HUES6 (cell line): Measurements from ENCODE around the gene P2RX7.
"Not testable (repeated sequence)": the region's sequence is repeated elsewhere in the genome, so short reads cannot be mapped to it uniquely, and the experiment has no call there.

Experiments
- H3K27ac ChIP-seq: 2 replicates; pipeline ENCODE4 v1.7.0; 2013; ENCODE audit warnings: low read depth, mild to moderate bottlenecking, low read length, inconsistent platforms
- H3K27me3 ChIP-seq: 2 replicates; pipeline ENCODE4 v1.6.1; 2013; ENCODE audit warnings: low read length; ENCODE audit not compliant: control insufficient read depth, insufficient read depth
- H3K36me3 ChIP-seq: 2 replicates; pipeline ENCODE4 v1.6.1; 2013; ENCODE audit warnings: low read length; ENCODE audit not compliant: control insufficient read depth, insufficient read depth
- H3K4me1 ChIP-seq: 2 replicates; pipeline ENCODE4 v1.6.1; 2013; ENCODE audit warnings: low read length; ENCODE audit not compliant: control insufficient read depth, insufficient read depth
- H3K4me3 ChIP-seq: 2 replicates; pipeline ENCODE4 v1.5.1; 2013; ENCODE audit warnings: low read depth, low read length
- H3K9ac ChIP-seq: one replicate; pipeline ENCODE4 v1.6.1; 2013; ENCODE audit warnings: mild to moderate bottlenecking, low read length
- H3K9me3 ChIP-seq: 2 replicates; pipeline ENCODE4 v1.6.1; 2013; ENCODE audit warnings: low read depth, low read length; ENCODE audit not compliant: control insufficient read depth, insufficient read depth

P2RX7 gene

GRCh38 chr12:121138284-121138683 is 5.6 kb downstream of the P2RX7 start:
- H3K36me3 ChIP-seq, result no peaks in the 10 kb centered on the region
- H3K27ac ChIP-seq, result no peak overlapping the region
- no peaks in the 10 kb centered on the region for H3K27me3 ChIP-seq
- H3K4me3 ChIP-seq, result no peak overlapping the region
- 0 out of 2 replicates have a peak, but pooled peaks cover 1% of the 10 kb centered on the region for H3K4me1 ChIP-seq
- no peaks in the 10 kb centered on the region; the same call in 1 of the 2 replicates for H3K9me3 ChIP-seq
- no peak overlapping the region for H3K9ac ChIP-seq

GRCh38 chr12:121139286-121139685 is 6.6 kb downstream of the P2RX7 start:
- no peaks in the 10 kb centered on the region for H3K4me1 ChIP-seq
- no peak overlapping the region for H3K9ac ChIP-seq
- no peak overlapping the region for H3K27ac ChIP-seq
- H3K4me3 ChIP-seq, result no peak overlapping the region
- no peaks in the 10 kb centered on the region for H3K36me3 ChIP-seq
- no peaks in the 10 kb centered on the region for H3K27me3 ChIP-seq
- H3K9me3 ChIP-seq, result no peaks in the 10 kb centered on the region; the same call in 1 of the 2 replicates

- Histone ChIP-seq H3K9ac (no peak overlapping the region), H3K27ac (no peak overlapping the region), H3K4me3 (no peak overlapping the region), H3K36me3 (no peaks in the 10 kb centered on the region), H3K4me1 (no peaks in the 10 kb centered on the region), H3K9me3 (no peaks in the 10 kb centered on the region; the same call in 1 of the 2 replicates), H3K27me3 (no peaks in the 10 kb centered on the region)
Observed at GRCh38 chr12:121142171-121142950, 9.7 kb downstream of the P2RX7 start.

GRCh38 chr12:121144416-121144914 is 11.8 kb downstream of the P2RX7 start:
- no peak overlapping the region for H3K27ac ChIP-seq
- no peaks in the 10 kb centered on the region for H3K4me1 ChIP-seq

GRCh38 chr12:121145221-121145620 is 12.5 kb downstream of the P2RX7 start:
- Histone ChIP-seq H3K9me3 (0 out of 2 replicates have a peak, but pooled peaks cover 2% of the 10 kb centered on the region), H3K36me3 (no peaks in the 10 kb centered on the region)

More at GRCh38 chr12:121144416-121144914, 11.8 kb downstream of the P2RX7 start:
- Histone ChIP-seq H3K9ac (no peak overlapping the region), H3K9me3 (no peaks in the 10 kb centered on the region), H3K36me3 (no peaks in the 10 kb centered on the region), H3K27me3 (no peaks in the 10 kb centered on the region), H3K4me3 (no peak overlapping the region)

GRCh38 chr12:121149289-121149688 is 16.6 kb downstream of the P2RX7 start:
- H3K4me3 ChIP-seq, H3K36me3 ChIP-seq, H3K4me1 ChIP-seq, H3K9me3 ChIP-seq, H3K27ac ChIP-seq, H3K9ac ChIP-seq, H3K27me3 ChIP-seq: not testable (repeated sequence)

More at GRCh38 chr12:121145221-121145620, 12.5 kb downstream of the P2RX7 start:
- H3K4me1 ChIP-seq, result no peaks in the 10 kb centered on the region
- H3K4me3 ChIP-seq, result no peak overlapping the region
- no peak overlapping the region for H3K9ac ChIP-seq
- H3K27me3 ChIP-seq, result no peaks in the 10 kb centered on the region
- no peak overlapping the region for H3K27ac ChIP-seq

GRCh38 chr12:121154793-121155375 is 22.2 kb downstream of the P2RX7 start:
- Histone ChIP-seq H3K4me1 (no peaks in the 10 kb centered on the region), H3K27ac (no peak overlapping the region; the same call in 1 of the 2 replicates), H3K9me3 (peaks cover 6% of the 10 kb centered on the region; the same call in 1 of the 2 replicates), H3K27me3 (no peaks in the 10 kb centered on the region; the same call in 1 of the 2 replicates), H3K9ac (no peak overlapping the region), H3K36me3 (no peaks in the 10 kb centered on the region), H3K4me3 (no peak overlapping the region)

GRCh38 chr12:121156365-121156764 is 23.7 kb downstream of the P2RX7 start:
- Histone ChIP-seq H3K27me3 (no peaks in the 10 kb centered on the region; the same call in 1 of the 2 replicates), H3K4me1 (no peaks in the 10 kb centered on the region), H3K9ac (no peak overlapping the region), H3K27ac (no peak overlapping the region), H3K9me3 (peaks cover 5% of the 10 kb centered on the region; the same call in 1 of the 2 replicates), H3K36me3 (no peaks in the 10 kb centered on the region), H3K4me3 (no peak overlapping the region)

- no peaks in the 10 kb centered on the region for H3K4me1 ChIP-seq
- no peak overlapping the region for H3K4me3 ChIP-seq
- peaks cover 5% of the 10 kb centered on the region; the same call in 1 of the 2 replicates for H3K9me3 ChIP-seq
- no peak overlapping the region for H3K9ac ChIP-seq
- no peaks in the 10 kb centered on the region for H3K36me3 ChIP-seq
- no peak overlapping the region for H3K27ac ChIP-seq
- no peaks in the 10 kb centered on the region; the same call in 1 of the 2 replicates for H3K27me3 ChIP-seq
Observed at GRCh38 chr12:121158085-121158484, 25.4 kb downstream of the P2RX7 start.

GRCh38 chr12:121158728-121159351 is 26.2 kb downstream of the P2RX7 start:
- H3K27ac ChIP-seq, H3K4me3 ChIP-seq, H3K9ac ChIP-seq, H3K4me1 ChIP-seq, H3K27me3 ChIP-seq, H3K36me3 ChIP-seq, H3K9me3 ChIP-seq: not testable (repeated sequence)
